IMR-90 (cell line): ENCODE results near the gene GPN1. TPM values are rescaled to one million over a fixed set of nuclear protein-coding genes. Genes with fewer than 3 reads are reported as not detected.

ENCODE experiments used
- ATAC-seq: fragments of 200-7000 bp; cut with Tn5 transposase; 2 replicates; pipeline ENCODE4 v1.9.1; 2020; ENCODE audit warnings: low read depth, mild to moderate bottlenecking, moderate library complexity
- BruUV-seq: library from RNA; stranded (reverse); fragments of 400-500 nt; replicated peaks from 2 replicates; lab custom pipeline; 2021; lab: Mats Ljungman, UMichigan
- CTCF ChIA-PET: fragments of 300-600 bp; formaldehyde crosslinking; extraction: SDS; loops from one replicate; lab custom pipeline; 2021; ENCODE audit warnings: antibody characterized with exemption; lab: Yijun Ruan, JAX
- POLR2A ChIA-PET: fragments of 300-600 bp; sonication (Branson Sonifier 250); formaldehyde crosslinking; loops from one replicate; lab custom pipeline; 2022; ENCODE audit warnings: antibody characterized with exemption; ENCODE audit not compliant: unreplicated experiment; lab: Charles Lee
- DNase-seq: peaks from one replicate; pipeline ENCODE4 v3.0.0; 2013
- H2AFZ ChIP-seq: replicated peaks from 2 replicates; pipeline ENCODE3; 2013; ENCODE audit warnings: low read length, mild to moderate bottlenecking; ENCODE audit not compliant: poor library complexity
- H2AK5ac ChIP-seq: 2 replicates; pipeline ENCODE4 v1.6.1; 2013; ENCODE audit warnings: low read depth, low read length, inconsistent platforms
- H2AK9ac ChIP-seq: replicated peaks from 2 replicates; pipeline ENCODE3; 2013; ENCODE audit warnings: mild to moderate bottlenecking, low read depth, low read length, moderate library complexity; ENCODE audit not compliant: poor library complexity
- H2BK120ac ChIP-seq: 2 replicates; pipeline ENCODE4 v1.6.1; 2013; ENCODE audit warnings: low read depth, low read length, inconsistent platforms
- H2BK15ac ChIP-seq: 3 replicates; pipeline ENCODE4 v1.6.1; 2013; ENCODE audit warnings: low read depth, low read length, inconsistent platforms
- H2BK20ac ChIP-seq: 2 replicates; pipeline ENCODE4 v1.6.1; 2013; ENCODE audit warnings: low read depth, mild to moderate bottlenecking, inconsistent platforms, low read length, moderate library complexity
- H2BK5ac ChIP-seq: 2 replicates; pipeline ENCODE4 v1.6.1; 2013; ENCODE audit warnings: mild to moderate bottlenecking, low read depth, low read length, inconsistent platforms; ENCODE audit not compliant: poor library complexity, severe bottlenecking
- H3K14ac ChIP-seq: replicated peaks from 2 replicates; pipeline ENCODE4 v1.6.1; 2013; ENCODE audit warnings: low read depth, low read length, inconsistent platforms
- H3K18ac ChIP-seq: 2 replicates; pipeline ENCODE4 v1.6.1; 2013; ENCODE audit warnings: low read depth, low read length, control low read depth
- H3K23ac ChIP-seq: 2 replicates; pipeline ENCODE4 v1.6.1; 2013; ENCODE audit warnings: low read depth, low read length, inconsistent platforms
- H3K27ac ChIP-seq: 2 replicates; pipeline ENCODE4 v1.5.1; 2013; ENCODE audit warnings: mild to moderate bottlenecking, control low read depth, low read length; ENCODE audit not compliant: insufficient read depth
- H3K27me3 ChIP-seq: 2 replicates; pipeline ENCODE4 v1.6.1; 2013; ENCODE audit warnings: low read length; ENCODE audit not compliant: control insufficient read depth, insufficient read depth
- H3K36me3 ChIP-seq: 2 replicates; pipeline ENCODE4 v1.6.1; 2013; ENCODE audit warnings: low read length, mixed read lengths; ENCODE audit not compliant: control insufficient read depth, insufficient read depth
- H3K4ac ChIP-seq: 2 replicates; pipeline ENCODE4 v1.6.1; 2013; ENCODE audit warnings: low read depth, low read length, inconsistent platforms
- H3K4me1 ChIP-seq: 2 replicates; pipeline ENCODE4 v1.6.1; 2013; ENCODE audit warnings: low read length, mixed read lengths; ENCODE audit not compliant: control insufficient read depth, insufficient read depth
- H3K4me2 ChIP-seq: 2 replicates; pipeline ENCODE4 v1.6.1; 2013; ENCODE audit warnings: low read depth, mild to moderate bottlenecking, control low read depth, low read length, moderate library complexity
- H3K4me3 ChIP-seq: 2 replicates; pipeline ENCODE4 v1.5.1; 2013; ENCODE audit warnings: low read depth, mild to moderate bottlenecking, control low read depth, low read length, moderate library complexity; ENCODE audit not compliant: insufficient read depth
- H3K56ac ChIP-seq: 2 replicates; pipeline ENCODE4 v1.6.1; 2013; ENCODE audit warnings: low read length, inconsistent platforms; ENCODE audit not compliant: insufficient read depth; ENCODE audit errors: extremely low read depth
- H3K79me1 ChIP-seq, 2 experiments: 2 replicates each; pipeline ENCODE4 v1.6.1; 2013; ENCODE audit warnings: low read length in 2 of 2, inconsistent platforms in 1 of 2, low read depth in 1 of 2
- H3K9ac ChIP-seq: 2 replicates; pipeline ENCODE4 v1.6.1; 2013; ENCODE audit warnings: low read depth, low read length, control low read depth
- H3K9me1 ChIP-seq: 2 replicates; pipeline ENCODE4 v1.6.1; 2013; ENCODE audit warnings: low read length, inconsistent platforms; ENCODE audit not compliant: insufficient read depth
- H3K9me3 ChIP-seq: 2 replicates; pipeline ENCODE4 v1.6.1; 2013; ENCODE audit warnings: low read length; ENCODE audit not compliant: control insufficient read depth, insufficient read depth
- H4K20me1 ChIP-seq: 2 replicates; pipeline ENCODE4 v1.6.1; 2013; ENCODE audit warnings: low read length, inconsistent platforms; ENCODE audit not compliant: insufficient read depth
- H4K5ac ChIP-seq: 2 replicates; pipeline ENCODE4 v1.6.1; 2013; ENCODE audit warnings: mild to moderate bottlenecking, low read depth, low read length, control low read depth
- H4K8ac ChIP-seq, 2 experiments: 2 replicates each; pipeline ENCODE4 v1.6.1; 2013; ENCODE audit warnings: low read depth in 2 of 2, low read length in 2 of 2, control low read depth in 1 of 2, inconsistent platforms in 1 of 2
- H4K91ac ChIP-seq: 2 replicates; pipeline ENCODE4 v1.6.1; 2013; ENCODE audit warnings: low read depth, low read length, inconsistent platforms; ENCODE audit not compliant: insufficient read depth
- BHLHE40 ChIP-seq: fragments of 150-350 bp; IDR thresholded peaks from 2 replicates; pipeline ENCODE4 v1.6.1; 2016; ENCODE audit warnings: mild to moderate bottlenecking, low read depth, low read length
- CEBPB ChIP-seq: IDR thresholded peaks from 2 replicates; pipeline ENCODE4 v1.6.1; 2012; ENCODE audit warnings: low read depth, low read length, improper control_type of control experiment
- CHD1 ChIP-seq: IDR thresholded peaks from 2 replicates; pipeline ENCODE4 v1.6.1; 2012; ENCODE audit warnings: low read depth, low read length, improper control_type of control experiment
- CTCF ChIP-seq: conservative IDR thresholded peaks from 2 replicates; pipeline ENCODE4 v1.5.1; 2012; ENCODE audit warnings: mild to moderate bottlenecking, low read depth, low read length, improper control_type of control experiment
- FOS ChIP-seq: fragments of 150-350 bp; IDR thresholded peaks from 2 replicates; pipeline ENCODE4 v1.6.1; 2016; ENCODE audit warnings: low read depth, low read length
- MAFK ChIP-seq: IDR thresholded peaks from 2 replicates; pipeline ENCODE4 v1.6.1; 2012; ENCODE audit warnings: low read depth, low read length, improper control_type of control experiment
- MAZ ChIP-seq: IDR thresholded peaks from 2 replicates; pipeline ENCODE4 v1.6.1; 2012; ENCODE audit warnings: low read depth, mild to moderate bottlenecking, low read length, improper control_type of control experiment, moderate library complexity, borderline replicate concordance
- MXI1 ChIP-seq: IDR thresholded peaks from 2 replicates; pipeline ENCODE4 v1.6.1; 2012; ENCODE audit warnings: low read depth, mild to moderate bottlenecking, low read length, moderate library complexity, borderline replicate concordance
- NFE2L2 ChIP-seq: fragments of 150-350 bp; IDR thresholded peaks from 2 replicates; pipeline ENCODE4 v1.6.1; 2016; ENCODE audit warnings: low read depth, mild to moderate bottlenecking, low read length
- POLR2A ChIP-seq: IDR thresholded peaks from 2 replicates; pipeline ENCODE4 v1.6.1; 2012; ENCODE audit warnings: mild to moderate bottlenecking, low read depth, low read length
- RAD21 ChIP-seq: IDR thresholded peaks from 2 replicates; pipeline ENCODE4 v1.6.1; 2012; ENCODE audit warnings: low read length, improper control_type of control experiment
- RCOR1 ChIP-seq: IDR thresholded peaks from 2 replicates; pipeline ENCODE4 v1.6.1; 2012; ENCODE audit warnings: mild to moderate bottlenecking, low read length, improper control_type of control experiment; ENCODE audit not compliant: insufficient replicate concordance
- RFX5 ChIP-seq: IDR thresholded peaks from 2 replicates; pipeline ENCODE4 v1.8.0; 2012; ENCODE audit warnings: low read depth, mild to moderate bottlenecking, low read length, moderate library complexity
- SMC3 ChIP-seq: fragments of 150-350 bp; IDR thresholded peaks from 2 replicates; pipeline ENCODE4 v1.6.1; 2016; ENCODE audit warnings: low read depth, mild to moderate bottlenecking, antibody characterized with exemption, low read length, moderate library complexity
- USF2 ChIP-seq: fragments of 150-350 bp; IDR thresholded peaks from 2 replicates; pipeline ENCODE4 v1.6.1; 2017; ENCODE audit warnings: mild to moderate bottlenecking, antibody characterized with exemption, low read length, low read depth
- WGBS, 2 experiments: methylation state at CpG; one replicate each; pipeline versions ENCODE4 v1.1.5 to v1.1.7; 2013; ENCODE audit warnings: missing lambda C conversion rate in 2 of 2; ENCODE audit not compliant: insufficient read length in 1 of 2; ENCODE audit errors: extremely low coverage in 2 of 2; 5-methylcytosine and 5-hydroxymethylcytosine counted together
- dilution Hi-C: fragments of 300-500 bp; cut with HindIII; formaldehyde crosslinking; loops from one replicate; pipeline ENCODE4 v1.14.3; 2018; ENCODE audit warnings: low sequenced_read_pairs; ENCODE audit not compliant: unreplicated experiment
- in situ Hi-C: fragments of 300-500 bp; cut with MboI; formaldehyde crosslinking; loops from 3 replicates; pipeline ENCODE4 v1.14.3; 2019; ENCODE audit warnings: low sequenced_read_pairs, inconsistent platforms, mixed read lengths
- intact Hi-C: fragments of 100-400 bp; cut with micrococcal nuclease; formaldehyde crosslinking; loops from 2 replicates; pipeline ENCODE4 v1.10.0; 2022
- polyA plus RNA-seq, 3 experiments: library from polyadenylated mRNA; depleted of rRNA; stranded (reverse); fragments of >200 nt; gene quantifications; 2 replicates each; pipeline ENCODE4 v1.2.3, GENCODE V29; 2012; ENCODE audit warnings: low replicate concordance in 1 of 3
- total RNA-seq: library from RNA; depleted of rRNA; stranded (reverse); fragments of >200 nt; gene quantifications from 2 replicates; pipeline ENCODE4 v1.2.3, GENCODE V29; 2012
- TF ChIP-seq, protein P1 (sequence below): fragments of 150-350 bp; IDR thresholded peaks from 2 replicates; pipeline ENCODE4 v1.6.1; 2016; ENCODE audit warnings: low read depth, mild to moderate bottlenecking, low read length, moderate library complexity, borderline replicate concordance

Gene GPN1
- total and polyA plus RNA-seq, 2 of the 4 experiments (the other 2 are of a cell fraction), result 37.8 to 63.8 TPM

- TF ChIP-seq RCOR1 (no peak), SMC3 (no peak), FOS (no peak), RFX5 (no peak), POLR2A (no peak), USF2 (no peak), NFE2L2 (no peak), CEBPB (no peak), MXI1 (no peak), CTCF (no peak), RAD21 (no peak), CHD1 (no peak), BHLHE40 (no peak), MAZ (no peak), MAFK (no peak)
- TF ChIP-seq, protein P1, sequence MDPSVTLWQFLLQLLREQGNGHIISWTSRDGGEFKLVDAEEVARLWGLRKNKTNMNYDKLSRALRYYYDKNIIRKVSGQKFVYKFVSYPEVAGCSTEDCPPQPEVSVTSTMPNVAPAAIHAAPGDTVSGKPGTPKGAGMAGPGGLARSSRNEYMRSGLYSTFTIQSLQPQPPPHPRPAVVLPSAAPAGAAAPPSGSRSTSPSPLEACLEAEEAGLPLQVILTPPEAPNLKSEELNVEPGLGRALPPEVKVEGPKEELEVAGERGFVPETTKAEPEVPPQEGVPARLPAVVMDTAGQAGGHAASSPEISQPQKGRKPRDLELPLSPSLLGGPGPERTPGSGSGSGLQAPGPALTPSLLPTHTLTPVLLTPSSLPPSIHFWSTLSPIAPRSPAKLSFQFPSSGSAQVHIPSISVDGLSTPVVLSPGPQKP, result no peak
- no peak overlapping the region for H2BK15ac ChIP-seq
- POLR2A ChIA-PET, result no interaction called here
These were observed 58.4 kb downstream of the GPN1 start for GRCh38 chr2:27687232-27687631.

More at GRCh38 chr2:27687232-27687631, 58.4 kb downstream of the GPN1 start:
- Histone ChIP-seq H3K4me3 (no peak overlapping the region), H3K4ac (no peak overlapping the region), H3K23ac (no peak overlapping the region), H4K8ac (no peak overlapping the region), H3K18ac (no peak overlapping the region), H4K5ac (no peak overlapping the region), H2AFZ (no peak overlapping the region), H3K79me1 (no peaks in the 10 kb centered on the region; a peak in 1 of 4 replicates), H3K4me2 (no peak overlapping the region), H2BK120ac (no peak overlapping the region), H3K56ac (no peak overlapping the region), H4K91ac (no peak overlapping the region), H3K9ac (no peak overlapping the region), H3K14ac (no peak overlapping the region), H2AK5ac (no peak overlapping the region), H3K9me3 (no peaks in the 10 kb centered on the region), H4K20me1 (no peaks in the 10 kb centered on the region), H3K27me3 (no peaks in the 10 kb centered on the region), H3K36me3 (peaks cover 26% of the 10 kb centered on the region), H2BK5ac (no peak overlapping the region), H2BK20ac (no peak overlapping the region), H3K4me1 (peaks cover 5% of the 10 kb centered on the region), H3K9me1 (peaks cover 4% of the 10 kb centered on the region; the same call in 1 of the 2 replicates), H2AK9ac (no peak overlapping the region), H3K27ac (no peak overlapping the region)
- BruUV-seq, result no TSS peak
- DNase-seq, result no peak
- in situ Hi-C loops, result no loop called here
- no peak for ATAC-seq
- dilution Hi-C loops, result no loop called here
- intact Hi-C loops, result no loop called here
- no CpG with 5 or more reads among the region's 1 CpG for WGBS, 2 experiments
- CTCF ChIA-PET, result interaction anchor here (0.5 kb wide), 1 partner anchor 409 kb away, joined by 3 read pairs; no protein-coding TSS in a partner anchor
